ENCODE measurements around the gene CHST6.
"Not testable (repeated sequence)": the region's sequence is repeated elsewhere in the genome, so short reads cannot be mapped to it uniquely, and the experiment has no call there.

The CHST6 gene

DNA sequence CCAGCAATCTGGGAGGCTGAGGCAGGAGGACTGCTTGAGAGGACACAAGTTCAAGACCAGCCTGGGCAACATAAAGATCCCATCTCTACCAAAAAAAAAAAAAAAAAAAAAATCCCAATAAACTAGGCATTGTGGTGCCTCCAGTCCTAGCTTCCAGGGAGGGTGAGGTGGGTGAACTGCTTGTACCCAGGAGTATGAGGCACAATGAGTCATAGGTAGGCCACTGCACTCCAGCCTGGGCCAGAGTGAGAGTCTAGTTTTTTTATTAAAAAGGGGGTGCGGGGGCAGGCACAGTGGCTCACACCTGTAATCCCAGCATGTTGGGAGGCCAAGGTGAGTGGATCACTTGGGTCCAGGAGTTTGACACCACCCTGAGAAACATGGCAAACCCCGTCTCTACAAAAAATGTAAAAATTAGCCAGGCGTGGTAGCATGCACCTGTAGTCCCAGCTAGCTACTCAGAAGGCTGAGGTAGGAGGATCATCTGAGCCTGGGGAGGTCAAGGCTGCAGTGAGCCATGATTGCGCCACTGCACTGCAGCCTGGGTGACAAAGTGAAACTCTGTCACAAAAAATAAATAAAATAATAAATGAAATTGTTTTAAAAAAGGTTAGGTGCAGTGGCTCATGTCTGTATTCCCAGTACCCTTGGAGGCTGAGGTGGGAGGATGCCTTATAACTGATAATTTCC, 7.8 kb upstream of the CHST6 start:
- no peak for DNase-seq

DNA sequence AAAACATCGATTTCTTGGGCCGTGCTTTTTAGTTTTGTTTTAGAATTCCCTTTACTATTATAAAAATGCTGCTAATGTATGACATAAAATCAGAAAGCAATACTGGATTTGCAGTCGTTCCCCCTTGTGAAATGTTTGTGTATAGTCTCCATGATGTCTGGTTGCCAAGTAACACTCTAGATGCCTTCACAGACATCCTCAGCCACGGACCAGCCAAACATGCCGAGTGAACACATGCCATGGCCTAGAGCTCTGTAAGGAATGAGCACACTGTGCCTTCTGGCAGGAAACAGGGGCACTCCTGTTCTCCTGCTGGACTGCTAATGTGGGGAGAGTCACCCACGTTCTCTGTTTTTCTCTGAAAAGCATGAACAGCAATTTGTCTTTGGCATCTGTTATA, 6.6 kb upstream of the CHST6 start:
- DNase-seq, result not testable (repeated sequence)

DNA sequence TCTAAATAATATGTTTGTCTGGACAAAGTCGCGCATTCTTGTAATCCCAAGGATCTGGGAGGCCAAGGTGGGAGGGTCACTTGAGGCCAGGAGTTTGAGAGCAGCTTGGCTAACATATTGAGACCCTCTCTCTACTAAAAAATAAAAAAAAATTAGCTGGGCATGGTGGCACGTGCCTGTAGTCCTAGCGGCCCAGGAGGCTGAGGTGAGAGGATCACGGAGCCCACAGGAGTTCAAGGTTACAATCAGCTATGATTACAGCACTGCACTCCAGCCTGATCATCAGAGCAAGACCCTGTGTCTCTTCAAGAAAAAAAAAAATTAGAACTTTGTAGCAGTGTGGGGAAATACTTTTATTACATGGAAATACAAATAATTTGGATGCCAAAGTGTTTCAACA, 6.1 kb upstream of the CHST6 start:
- DNase-seq, result no peak

DNA sequence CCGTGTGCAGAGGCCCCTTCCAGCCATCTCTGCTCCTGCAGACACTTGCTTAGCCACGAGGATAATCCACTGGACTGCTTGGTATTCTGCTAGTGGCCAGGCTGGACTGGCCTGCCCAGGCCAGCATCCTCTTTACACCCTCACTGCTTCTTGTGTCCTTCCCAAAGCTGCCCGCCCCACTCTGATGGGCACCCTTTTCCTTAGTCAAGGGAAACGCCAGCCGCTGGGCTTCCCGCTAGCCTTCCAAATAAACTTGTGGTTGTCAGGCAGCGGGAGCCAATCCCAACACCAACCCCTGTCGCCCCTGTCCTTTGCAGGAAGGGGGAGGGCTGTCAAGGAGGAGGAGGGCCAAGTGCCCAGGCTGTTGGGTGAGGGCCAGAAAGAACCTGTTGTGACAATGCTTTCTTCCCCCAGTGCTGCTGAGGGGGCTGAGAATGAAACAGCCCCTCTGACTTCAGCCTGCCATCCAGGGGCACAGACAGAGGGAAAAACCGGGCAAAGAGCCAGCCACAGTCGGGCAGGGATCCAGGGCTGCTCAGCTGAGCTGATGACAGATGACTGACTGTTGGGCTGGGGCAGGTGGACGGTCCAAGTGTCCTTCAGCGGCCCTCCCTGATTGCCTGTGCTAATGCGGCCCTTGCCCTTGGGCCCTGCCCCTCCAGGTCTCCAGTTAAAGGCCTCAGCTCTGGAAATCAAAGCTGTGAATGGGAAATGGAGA, 3.5 kb upstream of the CHST6 start:
- not testable (repeated sequence) for DNase-seq

DNA sequence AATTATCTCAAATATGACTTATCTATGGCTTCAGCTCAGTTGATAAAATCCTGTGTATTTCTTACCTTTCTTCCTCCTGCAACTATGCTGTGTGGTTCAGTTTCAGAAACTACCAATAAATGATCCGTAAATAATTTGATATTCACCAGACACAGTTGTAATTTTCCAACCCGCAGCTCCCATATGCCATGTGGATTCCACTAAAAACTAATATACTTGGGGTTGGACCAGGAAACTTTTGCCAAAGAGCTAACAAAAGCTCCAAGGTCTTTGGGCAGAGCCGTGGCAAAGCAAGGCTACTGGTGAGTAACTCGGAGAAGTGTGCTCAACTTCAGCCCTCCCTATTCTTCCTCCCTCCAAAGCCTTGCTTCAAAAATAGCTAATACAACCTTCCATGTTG, 2.3 kb upstream of the CHST6 start:
- DNase-seq, result no peak

DNA sequence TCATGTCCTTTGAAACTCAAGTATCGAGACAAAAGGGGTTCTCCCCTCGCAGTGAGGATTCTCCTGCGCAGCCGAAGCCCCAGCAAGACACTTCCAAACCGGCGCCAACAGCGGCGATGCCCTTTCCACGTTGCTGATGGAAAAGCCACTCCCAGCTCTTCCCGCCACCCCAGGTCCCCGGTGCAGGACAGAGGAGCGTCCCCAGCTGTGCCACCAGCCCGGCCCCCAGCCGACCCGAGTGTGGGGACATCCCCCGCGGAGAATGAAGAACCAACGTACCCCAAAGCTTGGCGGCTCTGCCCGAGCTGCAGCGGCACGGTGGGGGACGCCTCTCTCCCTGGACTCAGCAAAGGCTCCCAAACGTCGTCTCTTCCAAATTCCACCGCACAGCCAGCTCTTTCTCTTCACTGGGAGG, 573 bp downstream of the CHST6 start:
- no peak for DNase-seq

DNA sequence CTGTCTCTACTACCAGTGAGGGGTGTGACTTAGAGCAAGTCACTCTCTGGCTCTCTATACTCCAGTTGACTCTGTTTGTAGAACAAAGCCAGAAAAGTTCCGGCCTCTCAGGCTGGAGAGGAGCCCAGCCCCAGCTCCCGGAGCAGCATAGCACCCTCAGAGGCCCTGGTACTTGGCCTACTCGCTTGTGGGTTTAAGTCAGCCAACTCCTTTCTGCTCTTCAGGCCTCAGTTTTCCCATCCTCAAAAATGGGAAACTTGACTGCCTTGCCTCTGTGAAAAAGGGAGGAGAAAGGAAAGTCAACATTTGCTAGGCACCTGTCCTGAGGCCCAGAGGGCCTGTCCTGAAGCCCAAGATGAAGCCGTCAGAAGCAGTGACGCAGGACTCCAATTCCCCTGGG, 1.1 kb downstream of the CHST6 start:
- DNase-seq, result no peak

DNA sequence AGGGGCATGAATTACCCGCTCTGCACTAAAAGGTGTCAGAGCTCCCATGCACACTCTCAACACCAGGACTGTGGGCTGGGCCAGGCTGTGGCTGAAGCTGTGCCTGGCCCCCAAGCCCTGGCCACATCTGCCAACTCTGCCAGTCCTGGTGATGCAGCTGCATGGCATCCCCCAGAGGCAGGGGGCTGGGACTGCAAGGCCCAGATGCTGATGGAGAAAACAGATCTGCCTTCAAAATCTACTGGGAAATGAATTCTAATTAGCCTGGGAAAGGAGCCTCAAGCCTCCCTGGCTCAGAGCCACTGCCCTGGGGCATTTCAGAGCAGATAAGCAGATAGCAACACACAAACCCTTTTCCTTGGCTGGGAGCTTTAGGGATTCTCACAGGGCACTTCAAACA, 3.4 kb downstream of the CHST6 start:
- DNase-seq, result no peak

DNA sequence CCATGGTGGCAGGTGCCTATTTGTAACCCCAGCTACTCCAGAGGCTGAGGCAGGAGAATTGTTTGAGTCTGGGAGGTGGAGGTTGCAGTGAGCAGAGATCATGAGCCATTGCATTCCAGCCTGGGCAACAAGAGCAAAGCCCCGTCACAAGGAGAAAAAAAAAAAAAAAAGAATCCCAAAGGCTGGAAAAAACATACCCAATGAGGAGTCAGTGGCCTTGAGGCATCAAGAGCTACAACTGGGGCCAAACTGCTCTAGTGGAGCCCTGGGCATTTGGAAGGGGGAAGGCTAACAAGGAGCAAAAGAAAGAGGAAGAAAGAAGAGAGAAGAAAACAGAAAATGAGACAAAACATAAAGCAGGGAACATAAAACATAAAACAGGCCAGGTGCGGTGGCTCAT, 6.9 kb downstream of the CHST6 start:
- DNase-seq, result no peak

DNA sequence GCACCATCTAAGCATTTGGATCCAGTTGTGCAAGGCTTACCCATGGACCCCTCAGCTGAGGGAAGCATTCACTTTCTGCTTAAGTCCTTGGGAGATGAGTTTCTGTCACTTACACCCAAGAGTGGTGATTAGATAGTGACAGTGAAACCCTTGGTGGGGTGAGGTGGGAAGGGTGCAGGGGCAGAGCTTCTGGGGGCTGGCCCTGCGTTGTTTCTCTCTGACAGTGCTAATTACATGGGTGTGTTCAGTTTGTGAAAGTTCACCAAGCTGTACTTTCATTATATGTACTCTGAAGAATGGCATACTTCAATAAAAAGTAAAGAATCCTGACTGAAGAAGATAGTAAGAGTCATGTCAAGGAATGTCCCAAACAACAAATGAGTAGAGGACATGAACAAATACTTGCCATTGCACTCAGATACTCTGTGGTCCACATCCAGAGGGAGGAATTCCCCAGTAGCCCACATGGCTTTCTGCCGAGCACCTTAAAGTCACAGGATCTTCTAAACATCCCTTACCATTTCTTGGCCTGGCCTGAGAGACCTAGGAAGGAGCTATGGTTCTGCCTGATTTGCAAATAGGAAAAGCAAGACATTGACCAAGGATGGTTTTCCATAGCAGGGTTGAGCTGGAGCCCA, 8.4 kb downstream of the CHST6 start:
- peak in 1 of 2 donors; percentile 27 for DNase-seq

DNA sequence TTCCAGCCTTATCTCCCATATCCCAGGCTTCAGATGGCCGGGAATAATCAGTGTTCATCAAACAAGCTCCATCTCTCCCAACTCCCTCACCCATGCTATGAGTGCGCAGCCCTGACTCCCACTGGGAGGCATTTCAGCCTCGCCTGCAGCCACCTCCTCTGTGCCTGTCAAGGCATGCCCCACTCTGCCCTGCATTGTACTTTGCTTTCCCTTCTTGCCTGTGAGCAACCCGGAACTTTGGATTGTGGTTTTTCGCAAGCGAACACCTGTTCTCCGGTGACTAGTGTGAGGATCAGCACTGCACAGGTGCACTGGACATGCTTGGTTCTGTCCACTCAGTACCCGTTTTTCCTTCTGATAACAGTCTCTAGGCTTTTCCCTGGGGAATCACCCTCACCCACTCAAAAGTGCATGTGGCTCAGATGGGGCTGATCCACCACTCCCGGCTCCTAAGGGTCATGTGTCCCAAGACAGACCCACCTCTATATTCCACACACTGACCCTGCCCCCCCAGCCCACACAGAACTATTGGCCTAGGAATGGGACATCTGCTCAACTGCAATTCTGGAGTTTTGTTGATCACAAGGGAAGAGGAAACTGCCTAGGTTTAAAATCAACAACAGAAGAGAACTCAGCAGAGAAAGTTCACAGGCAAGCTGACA, 9.1 kb downstream of the CHST6 start:
- peak; percentile 44 to 92 for DNase-seq

DNA sequence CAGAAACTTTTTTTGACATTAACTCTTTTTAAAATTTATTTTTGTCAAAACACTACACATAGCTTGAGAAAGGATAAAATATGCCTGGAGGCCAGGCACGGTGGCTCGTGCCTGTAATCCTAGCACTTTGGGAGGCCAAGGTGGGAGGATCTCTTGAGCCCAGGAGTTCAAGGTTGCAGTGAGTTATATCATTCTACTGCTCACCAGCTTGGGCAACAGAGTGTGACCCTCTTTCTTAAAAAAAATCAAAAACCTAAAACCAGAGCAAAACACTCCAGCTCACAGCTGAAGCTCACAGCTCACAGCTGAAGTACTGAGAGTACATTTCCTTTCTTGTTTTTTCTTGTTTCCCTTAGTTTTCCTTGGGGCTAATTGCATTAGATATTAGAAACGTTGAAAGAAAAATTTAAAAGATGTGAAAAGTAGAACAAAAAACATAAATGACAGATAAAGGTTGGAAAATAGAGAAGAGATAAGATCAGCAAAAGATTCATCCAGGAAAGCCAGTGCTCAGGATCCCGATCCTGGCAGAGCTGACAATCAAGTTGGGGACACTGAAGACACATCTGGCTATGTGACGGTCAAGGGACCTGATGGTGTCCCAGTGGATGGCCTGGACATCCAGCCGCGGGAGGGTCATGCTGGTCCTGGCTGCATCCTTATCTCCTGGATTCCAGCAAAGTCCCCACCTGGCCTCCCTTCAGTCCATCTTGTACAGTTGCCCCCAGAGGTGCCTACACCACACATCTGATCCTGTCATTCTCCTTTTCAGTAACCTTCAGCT, 9.8 kb downstream of the CHST6 start:
- no peak for DNase-seq

DNA sequence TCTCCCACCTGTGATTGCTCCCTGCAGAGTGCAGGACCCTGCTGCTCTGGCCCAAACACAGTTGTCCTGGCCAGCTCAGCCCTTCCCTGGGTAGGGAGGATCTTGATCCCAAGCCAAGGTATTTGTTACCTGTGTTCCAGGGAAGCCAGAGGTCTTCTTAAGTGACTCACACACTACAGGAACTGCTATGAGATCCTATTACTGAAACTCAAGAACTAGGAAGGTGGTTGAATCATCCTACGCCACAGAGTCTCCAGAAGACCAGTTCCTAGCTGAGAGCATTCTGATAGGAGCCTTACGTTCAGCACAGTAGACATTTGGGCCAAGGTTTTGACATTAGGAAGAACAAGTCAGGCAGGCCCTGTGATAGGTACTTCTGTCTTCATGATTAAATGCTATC, 12.0 kb downstream of the CHST6 start:
- DNase-seq, result no peak

DNA sequence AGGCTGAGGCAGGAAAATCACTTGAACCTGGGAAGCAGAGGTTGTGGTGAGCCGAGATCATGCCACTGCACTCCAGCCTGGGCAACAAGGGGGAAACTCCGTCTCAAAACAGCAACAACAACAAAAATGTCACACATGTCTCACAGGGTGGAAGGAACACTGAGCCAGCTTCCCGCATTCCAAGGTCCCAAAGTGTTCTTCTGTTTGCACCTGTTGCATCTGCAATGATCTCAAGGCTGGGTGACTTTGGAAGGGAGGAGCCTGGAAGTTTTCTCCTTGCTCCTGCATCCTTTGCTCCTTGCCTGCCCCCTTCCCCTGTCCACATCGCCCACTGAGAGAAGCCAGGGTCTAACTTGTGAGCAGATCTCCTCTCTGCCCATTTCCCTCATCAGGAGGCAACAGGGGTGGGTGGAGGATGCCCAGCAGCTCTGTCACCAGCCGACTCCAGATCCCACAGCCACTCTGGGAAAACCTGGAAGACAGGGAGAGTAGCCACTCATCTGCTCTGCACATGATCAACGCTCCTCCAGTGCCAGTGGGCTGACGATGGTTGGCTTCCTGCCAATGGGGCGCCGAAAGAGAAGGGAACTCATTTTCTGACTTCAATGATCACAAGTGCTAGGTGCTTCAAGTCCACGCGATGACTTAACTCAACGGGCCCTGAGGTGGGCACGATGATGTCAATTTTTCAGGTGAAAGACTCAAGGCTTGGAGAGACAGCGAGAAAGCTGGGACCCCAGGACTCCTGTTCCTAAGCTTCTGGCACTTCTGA, 12.6 kb downstream of the CHST6 start:
- no peak for DNase-seq

DNA sequence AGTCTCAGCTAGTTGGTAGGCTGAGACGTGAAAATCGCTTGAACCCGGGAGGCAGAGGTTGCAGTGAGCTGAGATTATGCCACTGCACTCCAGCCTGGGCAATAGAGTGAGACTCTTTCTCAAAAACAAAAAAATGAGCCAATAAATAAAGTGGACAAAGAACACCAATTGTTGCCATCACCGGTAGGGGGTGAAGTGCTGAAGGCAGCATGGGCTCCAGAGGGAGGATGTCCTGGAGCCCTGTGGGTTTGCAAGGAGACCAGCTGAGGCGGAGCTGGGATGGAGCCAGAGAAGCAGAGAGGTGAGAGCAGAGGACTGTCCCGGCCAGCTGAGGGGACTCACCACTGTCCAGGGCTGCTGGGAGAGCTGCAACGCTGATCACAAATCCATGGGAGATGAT, 13.8 kb downstream of the CHST6 start:
- no peak for DNase-seq

DNA sequence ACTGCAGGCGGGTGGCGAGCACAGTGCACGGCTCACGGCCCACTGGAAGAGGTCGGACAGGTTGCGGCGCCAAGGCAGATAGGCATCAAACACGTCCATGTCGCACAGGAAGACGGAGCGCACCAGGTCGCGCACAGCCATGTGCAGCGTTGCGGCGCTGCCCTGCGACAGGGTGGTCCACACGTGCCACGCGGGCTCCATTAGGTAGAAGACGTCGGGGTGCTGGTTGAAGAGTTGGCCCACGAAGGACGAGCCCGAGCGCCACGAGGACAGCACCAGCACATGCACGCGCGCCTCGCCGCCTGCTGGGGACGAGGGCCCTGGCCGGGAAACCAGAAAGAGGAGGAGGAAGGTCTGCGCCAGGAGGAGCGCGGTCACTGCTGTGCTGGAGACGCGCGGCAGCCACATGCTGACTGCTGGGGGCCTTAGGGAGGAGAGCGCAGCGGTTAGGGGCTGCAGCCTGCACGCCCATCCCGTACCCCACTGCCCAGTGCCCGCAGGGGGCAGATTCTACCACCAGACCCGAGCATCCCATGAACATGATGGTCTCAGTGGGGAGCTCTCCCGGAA, 15.7 kb downstream of the CHST6 start:
- DNase-seq, result no peak

DNA sequence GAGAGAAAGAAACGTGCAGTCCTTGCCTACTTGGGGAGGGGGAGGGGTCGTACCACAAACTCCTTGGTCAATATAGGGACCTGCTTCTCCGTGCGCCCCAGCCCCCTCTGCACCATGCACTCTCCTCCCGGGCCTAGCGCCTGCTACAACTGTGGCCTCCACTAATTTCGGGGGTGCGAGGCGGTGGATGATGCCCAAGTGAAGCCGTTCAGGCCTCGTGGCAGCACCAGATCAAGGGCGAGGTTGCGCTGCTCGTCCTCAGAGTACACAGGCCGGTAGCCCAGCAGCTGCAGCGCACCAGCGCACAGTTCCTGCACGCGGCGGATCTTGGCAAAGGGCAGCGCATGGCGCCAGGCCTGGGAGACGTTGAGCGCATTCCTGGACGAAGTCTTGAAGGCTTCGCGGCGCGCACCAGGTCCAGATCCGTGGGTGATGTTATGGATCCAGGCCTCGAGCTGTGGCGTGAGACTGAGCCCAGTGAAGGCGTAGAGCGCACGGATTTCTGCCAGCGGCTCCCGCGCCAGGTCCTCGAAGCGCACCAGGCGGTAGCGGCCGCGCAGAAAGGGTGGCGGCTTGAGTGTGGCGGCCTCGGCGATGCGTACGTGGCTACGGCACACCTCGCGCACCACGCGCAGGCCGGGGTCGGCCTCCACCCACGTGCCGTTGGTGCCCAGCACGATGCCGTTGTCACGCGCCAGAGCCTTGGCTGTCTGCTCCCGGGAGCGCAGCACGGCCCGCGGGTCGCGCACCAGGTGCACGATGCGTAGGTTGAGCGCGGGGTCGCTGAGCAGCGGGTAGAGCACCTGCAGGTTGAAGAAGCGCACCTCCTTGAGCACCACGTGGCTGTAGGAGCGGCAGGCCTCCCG, 16.5 kb downstream of the CHST6 start:
- DNase-seq, result no peak

DNA sequence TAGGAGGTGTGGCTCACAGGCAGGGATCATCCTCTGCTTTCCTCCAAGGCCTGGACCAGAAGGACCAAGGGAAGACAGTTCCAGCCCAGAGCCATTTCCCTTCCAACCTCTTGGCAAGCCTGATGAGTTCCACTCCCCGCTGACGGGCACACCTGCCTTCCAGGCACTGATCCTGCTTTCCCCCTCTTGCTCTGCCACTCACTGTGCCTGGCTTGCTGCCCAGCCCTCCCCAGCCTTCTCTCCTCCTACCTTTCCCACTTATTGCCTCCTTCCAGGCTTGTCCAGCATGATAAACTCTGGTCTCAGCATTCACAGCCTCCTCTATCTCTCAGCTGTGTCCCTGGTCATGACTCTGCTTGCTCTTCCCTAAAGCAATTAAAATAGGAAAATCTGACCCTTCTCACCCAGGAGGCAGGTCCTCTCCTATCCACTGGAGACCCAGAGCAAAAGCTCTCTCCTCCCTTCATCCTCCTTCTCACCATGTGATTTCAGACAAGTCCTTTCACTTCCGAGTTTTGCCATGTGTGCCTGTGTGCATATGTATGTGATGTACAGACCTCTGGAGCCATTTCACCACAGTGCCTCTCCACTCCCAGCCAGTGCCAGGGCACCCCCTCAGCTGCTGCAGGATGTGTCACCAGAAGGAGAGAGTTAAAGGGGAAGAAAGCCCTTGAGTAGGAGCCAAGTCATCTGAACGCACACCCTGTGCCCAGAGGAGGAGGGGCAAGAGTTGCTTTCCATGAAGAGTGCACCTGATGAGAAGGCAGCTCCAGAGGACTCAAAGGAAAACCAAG, 17.4 kb downstream of the CHST6 start:
- DNase-seq, result peak; percentile 62 to 84

DNA sequence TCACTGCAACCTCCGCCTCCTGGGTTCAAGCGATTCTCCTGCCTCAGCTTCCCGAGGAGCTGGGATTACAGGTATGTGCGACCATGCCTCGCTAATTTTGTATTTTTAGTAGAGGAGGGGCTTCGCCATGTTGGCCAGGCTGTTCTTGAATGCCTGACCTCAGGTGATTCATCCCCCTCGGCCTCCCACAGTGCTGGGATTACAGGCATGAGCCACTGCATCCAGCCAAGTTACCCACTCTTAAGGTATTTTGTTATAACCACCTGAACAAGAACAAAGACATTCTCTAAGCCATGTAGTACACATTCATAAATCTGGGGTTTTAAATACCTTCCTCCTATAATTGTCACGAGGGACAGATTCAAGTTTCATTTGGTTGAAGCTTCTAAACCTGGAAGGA, 18.4 kb downstream of the CHST6 start:
- no peak for DNase-seq

DNA sequence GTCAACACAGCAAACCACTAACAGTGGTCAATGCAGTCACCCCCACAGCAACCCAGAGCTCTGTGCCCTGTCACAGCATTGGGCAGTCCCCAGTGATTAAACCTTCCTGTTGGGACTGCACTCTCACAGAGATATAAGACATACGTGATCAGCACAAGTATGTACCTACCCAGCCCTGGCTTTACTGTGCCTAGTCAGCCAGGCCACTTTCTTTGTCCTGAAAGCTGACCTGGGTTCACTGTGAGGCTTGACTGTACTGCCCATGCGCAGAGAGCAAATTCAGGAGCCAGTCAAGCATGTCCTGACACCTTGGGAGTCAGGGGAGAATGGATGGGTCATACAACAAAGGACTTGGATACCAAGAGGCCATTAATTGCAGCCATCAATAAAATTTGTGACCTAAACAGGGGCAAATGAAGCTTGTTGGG, 19.8 kb downstream of the CHST6 start:
- DNase-seq, result peak in 1 of 2 donors; percentile 9
